Measurements from ENCODE around the gene RAB5B.

The RAB5B gene

DNA sequence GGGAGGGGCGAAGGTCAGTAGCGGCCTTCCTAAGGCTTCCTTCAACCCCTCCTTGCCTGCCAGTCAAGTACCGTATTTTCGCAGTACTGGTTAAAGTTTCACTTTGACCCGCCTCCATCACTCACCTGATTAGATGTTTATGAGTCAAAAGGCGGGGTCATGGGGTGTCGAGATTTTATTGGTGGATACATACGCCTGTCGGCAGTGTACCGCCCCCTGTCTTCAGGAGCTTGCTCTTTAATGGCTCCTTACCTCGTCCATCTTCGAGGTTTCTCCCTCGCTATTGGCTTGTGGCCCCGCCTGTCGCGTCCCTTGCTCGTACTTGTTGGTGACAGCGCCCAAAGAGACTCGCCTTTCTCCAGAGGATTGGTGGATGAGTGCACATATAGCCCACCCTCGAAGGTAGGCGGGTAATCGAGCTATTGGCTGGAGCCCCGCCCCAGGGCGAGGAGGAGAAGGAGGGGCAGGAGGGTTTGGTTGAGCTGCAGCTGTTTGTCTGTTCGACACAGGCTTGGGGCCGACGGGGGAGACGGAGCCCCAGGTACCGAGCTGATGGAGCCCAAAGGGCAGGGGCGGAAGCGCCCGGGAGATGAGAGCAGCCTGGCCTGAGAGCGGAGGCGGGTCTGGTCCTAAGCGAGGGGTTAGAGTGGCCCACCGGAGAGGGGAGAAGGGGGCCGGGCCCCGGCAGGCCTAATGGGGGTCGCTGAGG lies at the start of gene RAB5B:
TSS of gene RAB5B (plus strand) at position 480 of the 709 bp plus-strand sequence. CDS start 12,883 bp downstream, outside the sequence.
- peak; percentile 100 for DNase-seq

DNA sequence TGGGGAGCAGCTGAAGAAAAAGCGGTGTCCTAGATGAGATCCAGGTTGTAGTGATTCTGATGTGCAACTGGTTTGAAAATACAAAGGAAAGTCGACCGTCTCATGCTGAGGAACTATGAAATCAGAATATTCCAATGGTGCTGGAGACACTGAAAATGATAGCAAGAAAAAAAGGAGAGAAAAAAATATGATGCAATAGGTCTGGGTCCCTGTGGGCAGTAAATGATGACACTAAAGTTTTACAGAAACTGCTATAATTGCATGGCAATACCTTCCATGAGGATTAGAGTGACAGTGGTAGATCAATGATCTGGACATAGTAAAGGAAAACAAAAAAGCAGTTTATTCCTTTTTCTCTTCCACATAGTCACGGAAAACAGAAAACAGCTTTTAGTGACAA lies 48.5 kb upstream of the RAB5B start:
- DNase-seq = no peak

DNA sequence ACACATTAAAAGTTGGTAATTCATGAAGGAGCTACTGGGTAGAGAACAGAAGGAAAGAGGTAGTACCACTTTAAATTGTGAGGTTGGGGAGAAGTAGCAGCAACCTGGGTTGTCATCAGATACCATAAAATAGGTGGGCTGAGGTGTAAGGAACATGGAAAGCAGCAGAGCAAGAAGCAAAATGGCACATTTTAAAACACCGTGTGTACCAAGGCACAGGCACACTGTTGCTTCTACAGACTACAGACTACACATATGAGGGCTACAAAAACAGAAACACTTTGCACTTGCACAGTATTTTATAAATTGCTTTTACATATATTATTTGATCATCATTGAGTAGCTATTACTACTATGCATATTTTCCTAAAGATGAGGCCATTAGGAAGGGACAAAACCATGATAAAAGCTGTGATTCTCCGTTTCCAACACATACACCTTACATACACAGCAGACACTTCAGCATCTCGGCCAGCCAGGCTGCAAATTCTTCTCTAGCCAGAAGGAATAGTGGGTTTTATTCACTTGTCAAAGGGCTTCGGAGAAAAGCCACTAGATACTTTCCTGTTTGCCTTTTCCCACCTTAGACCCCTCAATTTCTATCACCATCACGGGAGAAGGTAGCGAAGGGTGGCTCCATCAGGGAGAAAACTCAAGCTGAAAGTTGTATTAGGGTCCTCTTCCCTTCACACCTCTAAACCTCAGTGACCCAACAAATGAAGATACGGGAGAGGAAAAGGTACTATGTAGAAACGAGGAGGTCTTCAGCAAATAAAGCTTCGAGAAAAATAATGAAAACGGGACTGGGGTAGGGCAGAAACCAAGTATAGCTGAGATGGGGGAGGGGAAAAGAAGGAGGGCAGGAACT lies 47.8 kb upstream of the RAB5B start:
- no peak for DNase-seq

GRCh38 chr12:55926738-55927587 lies 46.9 kb upstream of the RAB5B start:
- peak; percentile 73 for DNase-seq

DNA sequence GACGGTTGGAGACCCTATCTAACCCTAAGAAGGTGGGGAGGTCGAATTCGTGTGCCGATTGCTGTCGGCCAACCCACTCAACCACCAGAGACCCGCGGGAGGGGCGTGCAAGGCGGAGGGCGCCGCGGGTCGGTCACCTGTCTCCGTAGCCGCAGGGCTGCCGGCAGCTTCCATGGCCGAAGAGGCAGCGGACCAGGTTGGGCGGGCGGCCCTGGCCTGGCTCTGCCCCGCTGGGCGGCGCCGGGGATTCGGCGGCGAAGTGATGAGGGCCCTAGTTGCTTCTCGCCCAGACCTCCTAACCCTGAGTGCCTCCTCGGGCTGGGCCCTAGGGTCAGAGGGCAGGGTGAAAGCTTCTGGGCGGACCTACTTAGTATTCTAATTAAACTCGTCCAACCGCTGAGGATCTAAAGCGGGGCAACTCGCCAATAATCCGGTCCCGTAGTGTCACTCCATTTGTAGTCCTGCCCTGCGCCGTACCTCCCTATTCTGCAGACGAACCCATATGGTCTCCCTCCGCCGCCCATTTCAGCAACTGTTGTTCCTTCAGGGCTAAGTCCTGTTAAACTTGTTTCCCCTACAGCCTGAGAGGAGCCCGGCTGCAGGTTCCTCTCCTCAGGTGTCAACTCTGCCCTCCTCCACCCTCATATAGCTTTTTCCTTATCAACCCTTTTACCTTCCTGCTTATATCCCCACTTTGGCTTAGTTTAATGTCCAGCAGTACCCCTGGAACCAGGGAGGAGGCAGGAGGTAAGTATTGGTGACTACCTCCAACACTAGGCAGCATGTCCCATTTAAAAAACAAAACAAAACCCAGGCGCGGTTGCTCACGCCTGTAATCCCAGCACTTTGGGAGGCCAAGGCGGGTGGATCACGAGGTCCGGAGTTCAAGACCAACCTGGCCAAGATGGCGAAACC lies 46.0 kb upstream of the RAB5B start, which contains the start of gene PYM1:
TSS of gene PYM1 (minus strand) at position 307 of the 915 bp plus-strand sequence. CDS start at position 174, 133 bp downstream.
- DNase-seq = peak; percentile 39

DNA sequence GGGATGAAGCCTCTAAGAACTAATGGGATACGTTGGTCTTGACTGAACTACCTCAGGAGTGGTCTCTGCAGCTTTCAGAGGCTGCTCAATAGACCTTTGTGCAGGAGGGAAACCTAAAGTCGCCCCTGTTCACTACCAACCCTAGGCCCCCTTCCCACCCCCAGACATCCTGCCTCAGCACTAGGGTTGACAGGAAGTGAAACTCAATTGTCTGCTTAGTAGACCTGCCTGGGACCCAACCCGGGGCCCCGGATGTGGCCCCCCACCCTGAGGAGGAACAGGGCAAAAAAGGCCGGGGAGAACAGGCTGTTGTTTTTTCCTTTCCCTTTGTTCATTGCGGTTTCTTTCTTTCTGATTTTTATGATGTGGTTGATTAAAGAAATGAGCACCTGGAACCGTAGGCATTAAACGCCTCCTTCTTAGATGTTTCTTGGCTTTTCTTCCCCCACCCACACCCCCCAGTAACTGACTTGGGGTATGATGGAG lies 44.5 kb upstream of the RAB5B start:
- no peak for DNase-seq

GRCh38 chr12:55930771-55931316 lies 43.0 kb upstream of the RAB5B start, which contains the start of gene DGKA:
DGKA (plus strand) TSS chr12:55931162; CDS start chr12:55936504, 5,342 bp downstream.
- DNase-seq = peak; percentile 40

- DNase-seq = no peak
Measured at GRCh38 chr12:55931317-55931779, 42.5 kb upstream of the RAB5B start.

DNA sequence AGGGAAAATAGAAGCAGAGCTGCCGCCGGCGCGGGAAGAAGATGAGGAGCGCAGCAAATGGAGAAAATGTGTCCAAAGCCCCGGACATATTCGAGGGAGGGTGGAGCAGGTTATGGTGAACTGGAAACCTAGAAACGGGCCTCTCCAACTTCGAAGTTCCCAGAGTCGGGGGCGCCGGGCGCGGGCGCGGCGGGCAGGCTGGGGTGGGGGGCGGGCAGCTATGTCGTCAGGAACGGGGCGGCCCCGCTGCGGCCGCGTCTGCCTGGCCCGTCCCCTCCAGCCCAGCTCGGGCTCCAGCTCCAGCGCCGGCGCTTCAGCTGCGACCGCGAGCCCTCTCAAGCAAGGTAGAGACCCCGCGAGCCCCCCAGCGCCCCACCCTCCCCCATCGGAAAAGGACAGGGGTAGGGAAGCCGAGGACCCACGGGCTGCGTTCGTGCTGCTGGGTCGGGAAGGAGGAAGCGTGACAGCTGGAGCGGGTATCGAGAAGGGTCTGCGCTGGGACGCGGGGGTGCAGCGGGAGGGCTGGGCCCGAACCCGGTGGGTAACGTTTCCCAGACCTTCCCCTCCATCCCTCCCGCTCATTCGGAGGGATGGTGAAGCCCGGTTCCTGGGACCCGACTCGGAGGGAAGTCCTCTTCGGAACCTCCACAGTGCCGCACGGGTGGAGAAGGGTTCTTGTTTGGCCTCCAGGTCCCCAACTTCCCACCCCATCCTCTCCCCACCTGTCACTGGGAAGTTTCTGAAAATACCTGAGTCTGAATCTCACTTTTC lies 41.9 kb upstream of the RAB5B start:
- DNase-seq = no peak

DNA sequence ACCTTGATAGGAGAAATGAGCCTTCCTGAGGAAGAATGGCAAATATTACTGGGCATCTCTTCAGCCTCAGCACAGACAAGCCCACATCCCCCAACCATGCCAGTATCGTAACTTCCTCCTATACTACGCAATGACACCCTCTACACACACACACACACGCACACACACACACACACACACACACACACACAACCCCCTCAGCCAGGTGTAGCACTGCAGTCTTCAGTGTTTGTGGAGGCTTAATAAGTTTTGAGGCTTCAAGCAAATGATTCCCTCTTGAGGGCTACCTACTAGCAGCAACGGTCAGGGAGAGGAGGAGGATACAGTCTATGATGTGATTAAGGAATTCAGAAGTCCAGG lies 41.3 kb upstream of the RAB5B start:
- no peak for DNase-seq

DNA sequence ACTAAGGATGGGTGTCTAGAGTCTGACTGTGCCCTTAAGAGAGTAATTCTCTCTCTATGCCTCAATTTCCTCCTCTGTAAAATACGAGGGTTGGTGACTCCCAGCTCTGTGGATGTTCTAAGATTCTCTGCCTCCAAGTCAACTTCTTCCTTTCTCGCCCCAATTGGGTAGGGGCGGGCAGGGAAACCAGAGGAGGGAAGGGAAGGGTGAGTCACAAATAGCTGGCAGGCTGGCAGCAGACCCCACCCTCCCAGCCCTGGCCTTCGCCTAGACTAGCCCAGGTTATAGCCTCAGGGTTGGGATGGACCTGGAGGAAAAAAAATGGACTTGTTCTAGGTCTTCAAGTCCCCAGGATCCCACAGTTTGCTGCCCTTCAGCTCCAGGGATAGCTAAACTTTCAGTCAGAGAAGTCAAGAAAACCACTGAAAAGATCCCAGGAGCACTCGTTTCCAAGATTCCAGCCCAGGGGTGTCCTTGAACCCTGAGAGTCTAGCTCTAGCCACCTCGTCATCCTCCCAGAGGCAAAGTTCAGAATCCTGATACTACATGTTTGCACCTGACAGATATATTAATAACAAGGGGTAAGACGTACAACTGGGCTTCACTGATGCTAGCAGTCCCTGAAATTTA lies 40.6 kb upstream of the RAB5B start:
- DNase-seq = no peak

GRCh38 chr12:55933799-55934742 lies 39.8 kb upstream of the RAB5B start:
- no peak for DNase-seq

- DNase-seq = no peak
Measured at GRCh38 chr12:55934773-55935172, 39.1 kb upstream of the RAB5B start.

- no peak for DNase-seq
Measured at GRCh38 chr12:55935738-55936151, 38.1 kb upstream of the RAB5B start.

DNA sequence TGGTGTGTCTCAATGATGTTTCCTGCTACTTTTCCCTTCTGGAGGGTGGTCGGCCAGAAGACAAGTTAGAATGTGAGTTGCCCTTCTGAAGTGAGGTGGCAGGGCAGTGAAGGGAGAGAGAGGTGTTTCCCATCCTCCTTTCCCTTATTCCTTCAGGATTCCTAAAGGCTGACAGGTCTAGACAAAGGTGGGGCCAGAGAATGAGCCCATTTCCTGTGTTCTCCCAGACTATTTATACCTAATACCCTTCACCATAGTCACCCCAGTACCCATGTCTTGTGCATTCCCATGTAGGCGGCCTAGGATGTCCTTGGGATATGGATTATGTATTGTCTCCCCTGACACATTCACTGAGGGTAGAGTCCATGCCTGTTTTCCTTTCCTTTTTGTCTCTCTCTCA lies 35.9 kb upstream of the RAB5B start:
- DNase-seq = no peak

GRCh38 chr12:55938826-55939501 lies 34.9 kb upstream of the RAB5B start:
- no peak for DNase-seq

DNA sequence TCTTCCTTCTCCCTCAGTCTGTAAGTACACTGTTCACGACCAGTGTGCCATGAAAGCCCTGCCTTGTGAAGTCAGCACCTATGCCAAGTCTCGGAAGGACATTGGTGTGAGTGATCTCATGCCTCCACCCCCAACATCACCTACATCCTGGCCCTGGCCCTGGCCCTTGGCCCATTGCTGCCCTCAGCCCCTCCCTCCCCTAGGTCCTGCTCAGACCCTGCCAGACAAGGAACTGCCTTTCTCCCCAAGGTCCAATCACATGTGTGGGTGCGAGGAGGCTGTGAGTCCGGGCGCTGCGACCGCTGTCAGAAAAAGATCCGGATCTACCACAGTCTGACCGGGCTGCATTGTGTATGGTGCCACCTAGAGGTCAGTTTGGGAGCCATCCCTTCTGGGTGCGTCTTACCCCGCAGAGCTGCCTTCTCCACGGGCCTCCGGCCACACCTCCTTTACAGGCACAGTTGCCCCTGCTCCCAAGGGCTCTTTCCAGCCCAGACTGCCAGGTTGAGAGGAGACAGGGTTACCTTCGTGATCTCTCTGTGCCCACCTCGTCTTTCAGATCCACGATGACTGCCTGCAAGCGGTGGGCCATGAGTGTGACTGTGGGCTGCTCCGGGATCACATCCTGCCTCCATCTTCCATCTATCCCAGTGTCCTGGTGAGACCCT lies 33.7 kb upstream of the RAB5B start:
- peak; percentile 69 for DNase-seq

GRCh38 chr12:55942055-55942454 lies 31.8 kb upstream of the RAB5B start:
- DNase-seq = peak; percentile 5
